GM23338 (cell line): ENCODE data around the gene R3HDM2. TPM values are rescaled to one million over a fixed set of nuclear protein-coding genes. Genes with fewer than 3 reads are reported as not detected.

Experiments
- ATAC-seq: fragments of 200-7000 bp; cut with Tn5 transposase; 3 replicates; pipeline ENCODE4 v1.9.1; 2020
- DNase-seq: peaks from one replicate; pipeline ENCODE4 v3.0.0-alpha.2; 2015; ENCODE audit warnings: low spot score
- H2AFZ ChIP-seq: fragments of 200-600 bp; sonication (generic); 2 replicates; pipeline ENCODE4 v1.8.0; 2016; ENCODE audit warnings: antibody characterized with exemption, mild to moderate bottlenecking, moderate library complexity
- H3F3A ChIP-seq: fragments of 200-600 bp; sonication (generic); replicated peaks from 2 replicates; pipeline ENCODE4 v1.8.0; 2017; ENCODE audit warnings: antibody characterized with exemption, mixed run types, low read depth
- H3K27ac ChIP-seq: fragments of 200-600 bp; sonication (generic); 2 replicates; pipeline ENCODE4 v1.6.1; 2016; ENCODE audit warnings: low read depth
- H3K27me3 ChIP-seq: fragments of 200-600 bp; sonication (generic); 2 replicates; pipeline ENCODE4 v1.8.0; 2016; ENCODE audit warnings: mild to moderate bottlenecking, mixed run types, moderate library complexity; ENCODE audit not compliant: insufficient read depth
- H3K36me3 ChIP-seq: fragments of 200-600 bp; sonication (generic); 2 replicates; pipeline ENCODE4 v1.8.0; 2016; ENCODE audit warnings: mild to moderate bottlenecking; ENCODE audit not compliant: insufficient read depth
- H3K4me1 ChIP-seq: fragments of 200-600 bp; sonication (generic); 2 replicates; pipeline ENCODE4 v1.8.0; 2016; ENCODE audit warnings: mild to moderate bottlenecking, moderate library complexity; ENCODE audit not compliant: insufficient read depth
- H3K4me2 ChIP-seq: fragments of 200-600 bp; sonication (generic); 2 replicates; pipeline ENCODE4 v1.7.1; 2017; ENCODE audit warnings: mixed run types
- H3K4me3 ChIP-seq: fragments of 200-600 bp; sonication (generic); 2 replicates; pipeline ENCODE4 v1.6.1; 2016; ENCODE audit warnings: mixed run types
- H3K79me2 ChIP-seq: fragments of 200-600 bp; sonication (generic); replicated peaks from 2 replicates; pipeline ENCODE4 v1.8.0; 2017; ENCODE audit warnings: mild to moderate bottlenecking; ENCODE audit not compliant: insufficient read depth
- H3K9me2 ChIP-seq: fragments of 200-600 bp; sonication (generic); 2 replicates; pipeline ENCODE4 v1.8.0; 2017; ENCODE audit not compliant: insufficient read depth
- H4K20me1 ChIP-seq: fragments of 200-600 bp; sonication (generic); replicated peaks from 2 replicates; pipeline ENCODE4 v1.8.0; 2017; ENCODE audit warnings: mild to moderate bottlenecking; ENCODE audit not compliant: insufficient read depth
- H3K27ac Mint-ChIP-seq: 2 replicates; pipeline ENCODE4 v1.8.0; 2020; ENCODE audit warnings: inconsistent platforms, mild to moderate bottlenecking, moderate library complexity, mixed read lengths
- H3K27me3 Mint-ChIP-seq: 3 replicates; pipeline ENCODE4 v1.8.0; 2022; ENCODE audit warnings: low read depth, mild to moderate bottlenecking, moderate library complexity, mixed read lengths, inconsistent platforms; ENCODE audit not compliant: insufficient read depth, poor library complexity
- H3K36me3 Mint-ChIP-seq: 3 replicates; pipeline ENCODE4 v1.8.0; 2021; ENCODE audit warnings: low read depth, mild to moderate bottlenecking, inconsistent platforms, moderate library complexity, mixed read lengths
- H3K4me1 Mint-ChIP-seq: 3 replicates; pipeline ENCODE4 v1.8.0; 2020; ENCODE audit warnings: mild to moderate bottlenecking, inconsistent platforms, mixed read lengths
- H3K4me3 Mint-ChIP-seq: 3 replicates; pipeline ENCODE4 v1.8.0; 2021; ENCODE audit warnings: moderate library complexity, mild to moderate bottlenecking, inconsistent platforms, mixed read lengths
- H3K9me3 Mint-ChIP-seq: 3 replicates; pipeline ENCODE4 v1.8.0; 2020; ENCODE audit warnings: moderate library complexity, mild to moderate bottlenecking, inconsistent platforms, mixed read lengths
- CREB1 ChIP-seq: fragments of 250-450 bp; sonication (Bioruptor Pico); IDR thresholded peaks from 2 replicates; pipeline ENCODE4 v1.5.0; 2020; ENCODE audit warnings: low read depth, mild to moderate bottlenecking, moderate library complexity
- EZH2 ChIP-seq: fragments of 200-600 bp; sonication (generic); IDR thresholded peaks from one replicate; pipeline ENCODE4 v1.8.0; 2017; ENCODE audit warnings: antibody characterized with exemption, mild to moderate bottlenecking, low read depth; ENCODE audit not compliant: unreplicated experiment
- EZH2phosphoT487 ChIP-seq: fragments of 200-600 bp; sonication (generic); IDR thresholded peaks from one replicate; pipeline ENCODE4 v1.8.1; 2018; ENCODE audit warnings: antibody characterized with exemption; ENCODE audit not compliant: unreplicated experiment
- JUNB ChIP-seq: IDR thresholded peaks from one replicate; pipeline ENCODE4 v1.6.1; 2016; ENCODE audit warnings: antibody characterized with exemption; ENCODE audit not compliant: unreplicated experiment
- NANOG ChIP-seq: IDR thresholded peaks from 2 replicates; pipeline ENCODE4 v1.6.1; 2016; ENCODE audit warnings: antibody characterized with exemption, borderline replicate concordance
- POLR2AphosphoS5 ChIP-seq: IDR thresholded peaks from 2 replicates; pipeline ENCODE4 v1.6.1; 2016; ENCODE audit warnings: antibody characterized with exemption, low read depth
- STAT1 ChIP-seq: IDR thresholded peaks from one replicate; pipeline ENCODE4 v1.6.1; 2016; ENCODE audit warnings: antibody characterized with exemption; ENCODE audit not compliant: unreplicated experiment
- ZNF114 ChIP-seq: fragments of 250-450 bp; sonication (Bioruptor Pico); IDR thresholded peaks from 2 replicates; pipeline ENCODE4 v1.5.0; 2020; ENCODE audit warnings: mild to moderate bottlenecking, moderate library complexity
- ZNF331 ChIP-seq: fragments of 250-450 bp; sonication (Bioruptor Pico); IDR thresholded peaks from 2 replicates; pipeline ENCODE4 v1.5.0; 2020; ENCODE audit warnings: low read depth, mild to moderate bottlenecking, moderate library complexity
- polyA plus RNA-seq: library from polyadenylated mRNA; unstranded; fragments of >200 nt; fragmentation: Nextera tagmentation; extraction: Ambion mirVana; gene quantifications from 2 replicates; pipeline ENCODE4 v1.2.1, GENCODE V29; 2016
- total RNA-seq: library from RNA; depleted of rRNA; stranded (reverse); fragments of >200 nt; shearing (Covaris generic); gene quantifications from 2 replicates; pipeline ENCODE4 v1.2.3, GENCODE V29; 2014
- TF ChIP-seq, protein P1 (sequence below): IDR thresholded peaks from one replicate; pipeline ENCODE4 v1.6.1; 2018; ENCODE audit warnings: antibody characterized with exemption; ENCODE audit not compliant: unreplicated experiment
- TF ChIP-seq, protein P2 (sequence below): fragments of 250-450 bp; sonication (Bioruptor Pico); IDR thresholded peaks from 2 replicates; pipeline ENCODE4 v1.5.0; 2020; ENCODE audit warnings: mild to moderate bottlenecking, moderate library complexity
- TF ChIP-seq, protein P3 (sequence below), 2 experiments: fragments of 200-600 bp in 1 of 2; sonication (generic) in 1 of 2; conservative IDR thresholded peaks; 2 replicates each; pipeline versions ENCODE4 v1.5.1 to v1.6.1; 2016 to 2017; ENCODE audit warnings: antibody characterized with exemption in 2 of 2, low read depth in 2 of 2, mild to moderate bottlenecking in 2 of 2, moderate library complexity in 1 of 2
- TF ChIP-seq, protein P4 (sequence below): IDR thresholded peaks from 2 replicates; pipeline ENCODE4 v1.6.1; 2016; ENCODE audit warnings: antibody characterized with exemption

The R3HDM2 gene
- total and polyA plus RNA-seq, 2 experiments from 2014 or later = 9.6 to 19.6 TPM

DNA sequence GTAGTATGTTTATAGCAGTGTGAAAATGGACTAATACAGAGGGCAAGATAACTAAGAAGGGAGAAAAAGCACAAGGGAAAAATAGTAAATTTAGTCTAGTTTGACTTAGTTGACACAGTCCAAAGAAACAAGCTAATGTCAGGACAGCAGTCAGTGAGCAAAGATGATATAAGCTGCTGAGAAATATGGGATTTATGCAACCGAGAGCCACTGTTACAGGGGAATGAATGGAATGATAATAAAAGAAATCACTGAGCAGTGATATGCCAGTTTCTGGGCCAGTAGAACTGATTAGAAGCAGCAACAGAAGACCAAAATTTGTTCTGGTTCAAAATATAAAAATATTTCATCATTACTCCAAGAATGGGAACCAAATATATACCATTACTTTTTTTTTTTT is 60.1 kb downstream of the R3HDM2 start:
- peaks cover 3% of the 10 kb centered on the region for H3K36me3 ChIP-seq
- H3K9me2 ChIP-seq = no peaks in the 10 kb centered on the region
- Mint-ChIP-seq H3K9me3 (peaks cover 16% of the 10 kb centered on the region), H3K4me1 (no peaks in the 10 kb centered on the region), H3K4me3 (no peak overlapping the region), H3K36me3 (peaks cover 16% of the 10 kb centered on the region), H3K27me3 (peaks cover 5% of the 10 kb centered on the region), H3K27ac (no peak overlapping the region)
- no peaks in the 10 kb centered on the region for H3K27me3 ChIP-seq
- H3K4me3 ChIP-seq = no peak overlapping the region
- TF ChIP-seq, protein P1, sequence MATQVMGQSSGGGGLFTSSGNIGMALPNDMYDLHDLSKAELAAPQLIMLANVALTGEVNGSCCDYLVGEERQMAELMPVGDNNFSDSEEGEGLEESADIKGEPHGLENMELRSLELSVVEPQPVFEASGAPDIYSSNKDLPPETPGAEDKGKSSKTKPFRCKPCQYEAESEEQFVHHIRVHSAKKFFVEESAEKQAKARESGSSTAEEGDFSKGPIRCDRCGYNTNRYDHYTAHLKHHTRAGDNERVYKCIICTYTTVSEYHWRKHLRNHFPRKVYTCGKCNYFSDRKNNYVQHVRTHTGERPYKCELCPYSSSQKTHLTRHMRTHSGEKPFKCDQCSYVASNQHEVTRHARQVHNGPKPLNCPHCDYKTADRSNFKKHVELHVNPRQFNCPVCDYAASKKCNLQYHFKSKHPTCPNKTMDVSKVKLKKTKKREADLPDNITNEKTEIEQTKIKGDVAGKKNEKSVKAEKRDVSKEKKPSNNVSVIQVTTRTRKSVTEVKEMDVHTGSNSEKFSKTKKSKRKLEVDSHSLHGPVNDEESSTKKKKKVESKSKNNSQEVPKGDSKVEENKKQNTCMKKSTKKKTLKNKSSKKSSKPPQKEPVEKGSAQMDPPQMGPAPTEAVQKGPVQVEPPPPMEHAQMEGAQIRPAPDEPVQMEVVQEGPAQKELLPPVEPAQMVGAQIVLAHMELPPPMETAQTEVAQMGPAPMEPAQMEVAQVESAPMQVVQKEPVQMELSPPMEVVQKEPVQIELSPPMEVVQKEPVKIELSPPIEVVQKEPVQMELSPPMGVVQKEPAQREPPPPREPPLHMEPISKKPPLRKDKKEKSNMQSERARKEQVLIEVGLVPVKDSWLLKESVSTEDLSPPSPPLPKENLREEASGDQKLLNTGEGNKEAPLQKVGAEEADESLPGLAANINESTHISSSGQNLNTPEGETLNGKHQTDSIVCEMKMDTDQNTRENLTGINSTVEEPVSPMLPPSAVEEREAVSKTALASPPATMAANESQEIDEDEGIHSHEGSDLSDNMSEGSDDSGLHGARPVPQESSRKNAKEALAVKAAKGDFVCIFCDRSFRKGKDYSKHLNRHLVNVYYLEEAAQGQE = no peak
- TF ChIP-seq, protein P2, sequence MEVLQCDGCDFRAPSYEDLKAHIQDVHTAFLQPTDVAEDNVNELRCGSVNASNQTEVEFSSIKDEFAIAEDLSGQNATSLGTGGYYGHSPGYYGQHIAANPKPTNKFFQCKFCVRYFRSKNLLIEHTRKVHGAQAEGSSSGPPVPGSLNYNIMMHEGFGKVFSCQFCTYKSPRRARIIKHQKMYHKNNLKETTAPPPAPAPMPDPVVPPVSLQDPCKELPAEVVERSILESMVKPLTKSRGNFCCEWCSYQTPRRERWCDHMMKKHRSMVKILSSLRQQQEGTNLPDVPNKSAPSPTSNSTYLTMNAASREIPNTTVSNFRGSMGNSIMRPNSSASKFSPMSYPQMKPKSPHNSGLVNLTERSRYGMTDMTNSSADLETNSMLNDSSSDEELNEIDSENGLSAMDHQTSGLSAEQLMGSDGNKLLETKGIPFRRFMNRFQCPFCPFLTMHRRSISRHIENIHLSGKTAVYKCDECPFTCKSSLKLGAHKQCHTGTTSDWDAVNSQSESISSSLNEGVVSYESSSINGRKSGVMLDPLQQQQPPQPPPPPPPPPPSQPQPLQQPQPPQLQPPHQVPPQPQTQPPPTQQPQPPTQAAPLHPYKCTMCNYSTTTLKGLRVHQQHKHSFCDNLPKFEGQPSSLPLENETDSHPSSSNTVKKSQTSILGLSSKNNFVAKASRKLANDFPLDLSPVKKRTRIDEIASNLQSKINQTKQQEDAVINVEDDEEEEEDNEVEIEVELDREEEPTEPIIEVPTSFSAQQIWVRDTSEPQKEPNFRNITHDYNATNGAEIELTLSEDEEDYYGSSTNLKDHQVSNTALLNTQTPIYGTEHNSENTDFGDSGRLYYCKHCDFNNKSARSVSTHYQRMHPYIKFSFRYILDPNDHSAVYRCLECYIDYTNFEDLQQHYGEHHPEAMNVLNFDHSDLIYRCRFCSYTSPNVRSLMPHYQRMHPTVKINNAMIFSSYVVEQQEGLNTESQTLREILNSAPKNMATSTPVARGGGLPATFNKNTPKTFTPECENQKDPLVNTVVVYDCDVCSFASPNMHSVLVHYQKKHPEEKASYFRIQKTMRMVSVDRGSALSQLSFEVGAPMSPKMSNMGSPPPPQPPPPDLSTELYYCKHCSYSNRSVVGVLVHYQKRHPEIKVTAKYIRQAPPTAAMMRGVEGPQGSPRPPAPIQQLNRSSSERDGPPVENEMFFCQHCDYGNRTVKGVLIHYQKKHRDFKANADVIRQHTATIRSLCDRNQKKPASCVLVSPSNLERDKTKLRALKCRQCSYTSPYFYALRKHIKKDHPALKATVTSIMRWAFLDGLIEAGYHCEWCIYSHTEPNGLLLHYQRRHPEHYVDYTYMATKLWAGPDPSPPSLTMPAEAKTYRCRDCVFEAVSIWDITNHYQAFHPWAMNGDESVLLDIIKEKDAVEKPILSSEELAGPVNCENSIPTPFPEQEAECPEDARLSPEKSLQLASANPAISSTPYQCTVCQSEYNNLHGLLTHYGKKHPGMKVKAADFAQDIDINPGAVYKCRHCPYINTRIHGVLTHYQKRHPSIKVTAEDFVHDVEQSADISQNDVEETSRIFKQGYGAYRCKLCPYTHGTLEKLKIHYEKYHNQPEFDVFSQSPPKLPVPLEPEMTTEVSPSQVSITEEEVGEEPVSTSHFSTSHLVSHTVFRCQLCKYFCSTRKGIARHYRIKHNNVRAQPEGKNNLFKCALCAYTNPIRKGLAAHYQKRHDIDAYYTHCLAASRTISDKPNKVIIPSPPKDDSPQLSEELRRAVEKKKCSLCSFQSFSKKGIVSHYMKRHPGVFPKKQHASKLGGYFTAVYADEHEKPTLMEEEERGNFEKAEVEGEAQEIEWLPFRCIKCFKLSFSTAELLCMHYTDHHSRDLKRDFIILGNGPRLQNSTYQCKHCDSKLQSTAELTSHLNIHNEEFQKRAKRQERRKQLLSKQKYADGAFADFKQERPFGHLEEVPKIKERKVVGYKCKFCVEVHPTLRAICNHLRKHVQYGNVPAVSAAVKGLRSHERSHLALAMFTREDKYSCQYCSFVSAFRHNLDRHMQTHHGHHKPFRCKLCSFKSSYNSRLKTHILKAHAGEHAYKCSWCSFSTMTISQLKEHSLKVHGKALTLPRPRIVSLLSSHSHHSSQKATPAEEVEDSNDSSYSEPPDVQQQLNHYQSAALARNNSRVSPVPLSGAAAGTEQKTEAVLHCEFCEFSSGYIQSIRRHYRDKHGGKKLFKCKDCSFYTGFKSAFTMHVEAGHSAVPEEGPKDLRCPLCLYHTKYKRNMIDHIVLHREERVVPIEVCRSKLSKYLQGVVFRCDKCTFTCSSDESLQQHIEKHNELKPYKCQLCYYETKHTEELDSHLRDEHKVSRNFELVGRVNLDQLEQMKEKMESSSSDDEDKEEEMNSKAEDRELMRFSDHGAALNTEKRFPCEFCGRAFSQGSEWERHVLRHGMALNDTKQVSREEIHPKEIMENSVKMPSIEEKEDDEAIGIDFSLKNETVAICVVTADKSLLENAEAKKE = no peak
- TF ChIP-seq ZNF114 (CRISPR knock-in tag) = no peak
- no peak for TF ChIP-seq CREB1
- TF ChIP-seq, protein P3, sequence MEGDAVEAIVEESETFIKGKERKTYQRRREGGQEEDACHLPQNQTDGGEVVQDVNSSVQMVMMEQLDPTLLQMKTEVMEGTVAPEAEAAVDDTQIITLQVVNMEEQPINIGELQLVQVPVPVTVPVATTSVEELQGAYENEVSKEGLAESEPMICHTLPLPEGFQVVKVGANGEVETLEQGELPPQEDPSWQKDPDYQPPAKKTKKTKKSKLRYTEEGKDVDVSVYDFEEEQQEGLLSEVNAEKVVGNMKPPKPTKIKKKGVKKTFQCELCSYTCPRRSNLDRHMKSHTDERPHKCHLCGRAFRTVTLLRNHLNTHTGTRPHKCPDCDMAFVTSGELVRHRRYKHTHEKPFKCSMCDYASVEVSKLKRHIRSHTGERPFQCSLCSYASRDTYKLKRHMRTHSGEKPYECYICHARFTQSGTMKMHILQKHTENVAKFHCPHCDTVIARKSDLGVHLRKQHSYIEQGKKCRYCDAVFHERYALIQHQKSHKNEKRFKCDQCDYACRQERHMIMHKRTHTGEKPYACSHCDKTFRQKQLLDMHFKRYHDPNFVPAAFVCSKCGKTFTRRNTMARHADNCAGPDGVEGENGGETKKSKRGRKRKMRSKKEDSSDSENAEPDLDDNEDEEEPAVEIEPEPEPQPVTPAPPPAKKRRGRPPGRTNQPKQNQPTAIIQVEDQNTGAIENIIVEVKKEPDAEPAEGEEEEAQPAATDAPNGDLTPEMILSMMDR (conservative IDR thresholded peaks at IDR 0.05; ENCODE audit: low read depth in 2 of 2) = no peak
- TF ChIP-seq, protein P4, sequence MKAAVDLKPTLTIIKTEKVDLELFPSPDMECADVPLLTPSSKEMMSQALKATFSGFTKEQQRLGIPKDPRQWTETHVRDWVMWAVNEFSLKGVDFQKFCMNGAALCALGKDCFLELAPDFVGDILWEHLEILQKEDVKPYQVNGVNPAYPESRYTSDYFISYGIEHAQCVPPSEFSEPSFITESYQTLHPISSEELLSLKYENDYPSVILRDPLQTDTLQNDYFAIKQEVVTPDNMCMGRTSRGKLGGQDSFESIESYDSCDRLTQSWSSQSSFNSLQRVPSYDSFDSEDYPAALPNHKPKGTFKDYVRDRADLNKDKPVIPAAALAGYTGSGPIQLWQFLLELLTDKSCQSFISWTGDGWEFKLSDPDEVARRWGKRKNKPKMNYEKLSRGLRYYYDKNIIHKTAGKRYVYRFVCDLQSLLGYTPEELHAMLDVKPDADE = no peak
- no peak for TF ChIP-seq STAT1
- no peak for TF ChIP-seq POLR2AphosphoS5
- no peak for TF ChIP-seq EZH2
- no peak for TF ChIP-seq EZH2phosphoT487
- TF ChIP-seq JUNB = no peak
- TF ChIP-seq ZNF331 = no peak
- no peak for TF ChIP-seq NANOG
- ATAC-seq (no peak), DNase-seq (no peak)
- no peaks in the 10 kb centered on the region for H3F3A ChIP-seq
- no peak overlapping the region for H2AFZ ChIP-seq
- H3K4me2 ChIP-seq = no peak overlapping the region
- H4K20me1 ChIP-seq = no peaks in the 10 kb centered on the region
- no peak overlapping the region for H3K27ac ChIP-seq
- no peaks in the 10 kb centered on the region for H3K4me1 ChIP-seq
- no peaks in the 10 kb centered on the region for H3K79me2 ChIP-seq
